UCSD-AML1 (cell line): ENCODE results near the gene ABCF1.

Experiments
- DNase-seq: peaks from one replicate; lab custom pipeline; 2025; ENCODE audit not compliant: unreplicated experiment; lab: John Stamatoyannopoulos, UW

Gene ABCF1

DNA sequence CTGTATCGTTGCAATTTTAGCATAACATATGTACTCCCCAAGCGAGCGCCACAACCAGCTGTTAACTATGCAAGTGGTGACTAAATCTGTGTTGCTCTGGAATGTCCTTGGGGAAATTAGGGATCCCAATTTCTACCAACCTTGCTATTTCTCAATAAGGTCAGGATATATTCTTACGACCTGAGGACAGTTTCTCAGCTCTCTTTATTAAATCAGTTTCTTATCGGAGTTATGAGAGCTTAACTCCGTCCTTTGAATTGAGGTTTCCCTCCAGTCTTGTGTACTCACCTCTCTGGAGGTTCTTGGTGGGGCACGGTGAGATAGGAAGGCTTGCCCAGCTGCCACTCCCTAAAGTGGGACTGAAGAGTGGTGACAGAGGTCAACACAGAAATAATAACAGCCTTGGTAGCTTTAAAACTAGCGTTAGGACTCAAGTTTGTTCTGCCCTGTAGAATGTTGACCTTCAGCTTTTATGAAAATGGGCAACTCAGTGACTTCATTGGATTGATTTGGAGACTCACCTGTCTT lies 47.1 kb downstream of the ABCF1 start:
- no peak for DNase-seq

DNA sequence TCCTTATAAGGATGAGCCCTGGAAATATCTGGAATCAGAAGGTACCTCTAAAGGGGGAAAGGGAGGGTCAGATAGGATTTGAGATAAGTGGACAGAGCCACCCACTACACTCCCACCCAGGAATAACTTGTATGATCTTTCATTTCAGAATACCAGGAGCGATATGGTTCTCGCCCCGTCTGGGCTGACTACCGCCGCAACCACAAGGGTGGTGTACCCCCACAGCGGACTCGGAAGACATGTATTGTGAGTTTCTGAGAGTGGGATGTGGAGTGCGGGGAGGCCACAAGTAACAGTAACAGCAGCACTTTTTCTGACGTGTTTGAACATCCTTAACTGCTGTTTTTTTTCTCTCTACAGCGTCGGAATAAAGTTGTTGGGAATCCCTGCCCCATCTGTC lies 48.3 kb downstream of the ABCF1 start:
- DNase-seq, result no peak

DNA sequence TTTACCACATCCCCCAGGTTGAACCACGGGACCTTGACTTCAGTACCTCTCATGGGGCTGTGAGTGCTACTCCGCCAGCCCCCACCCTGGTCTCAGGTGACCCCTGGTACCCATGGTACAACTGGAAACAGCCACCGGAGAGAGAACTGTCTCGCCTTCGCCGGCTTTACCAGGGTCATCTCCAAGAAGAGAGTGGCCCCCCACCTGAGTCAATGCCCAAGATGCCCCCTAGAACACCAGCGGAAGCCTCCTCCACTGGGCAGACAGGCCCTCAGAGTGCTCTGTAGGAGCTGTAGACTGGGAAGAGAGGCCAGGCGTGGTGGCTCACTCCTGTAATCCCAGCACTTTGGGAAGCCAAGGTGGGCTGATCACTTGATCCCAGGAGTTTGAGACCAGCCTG lies 54.3 kb downstream of the ABCF1 start:
- no peak for DNase-seq

DNA sequence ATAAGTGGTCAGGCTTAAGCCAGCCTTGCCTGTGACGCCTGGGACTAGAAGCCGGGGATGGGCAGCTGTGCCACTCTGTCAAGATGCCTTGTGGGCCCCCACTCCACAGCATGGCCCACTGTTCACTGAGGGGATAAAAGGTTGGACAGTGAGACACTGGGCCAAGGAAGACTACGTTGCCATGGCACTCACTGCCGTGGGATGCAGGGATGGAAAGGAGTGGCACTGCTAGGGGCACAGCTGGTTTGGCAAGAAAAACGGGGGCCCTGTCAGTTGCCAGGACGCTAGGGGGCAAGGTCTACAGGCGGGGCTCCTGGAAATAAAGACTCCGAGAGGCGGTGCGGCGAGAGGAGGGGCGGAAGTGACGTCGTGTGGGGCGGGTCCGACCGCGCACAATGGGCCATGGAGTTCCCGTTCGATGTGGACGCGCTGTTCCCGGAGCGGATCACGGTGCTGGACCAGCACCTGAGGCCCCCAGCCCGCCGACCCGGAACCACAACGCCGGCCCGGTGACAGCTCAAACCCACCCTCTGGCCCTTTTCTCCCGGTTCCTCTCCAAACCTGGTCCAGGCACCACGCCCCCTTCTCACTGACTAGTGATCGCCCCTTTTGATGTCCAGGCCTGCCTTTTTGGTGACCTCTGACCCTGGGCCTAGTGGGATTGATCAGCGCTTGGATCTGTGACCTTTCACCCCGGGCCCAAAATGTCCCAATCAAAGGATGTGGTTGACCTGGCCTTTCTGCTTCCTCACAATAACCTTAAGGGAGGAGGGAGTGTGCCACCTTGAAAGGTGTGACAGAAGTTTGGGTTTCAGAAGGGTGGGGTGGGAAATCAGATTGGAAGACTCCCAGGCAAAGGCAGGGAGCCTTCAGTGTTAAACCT lies 55.5 kb downstream of the ABCF1 start, which contains the start of gene ATAT1:
Gene ATAT1, plus strand, starts transcription at position 391 of the 883 bp plus-strand sequence.
- peak; percentile 85 for DNase-seq

DNA sequence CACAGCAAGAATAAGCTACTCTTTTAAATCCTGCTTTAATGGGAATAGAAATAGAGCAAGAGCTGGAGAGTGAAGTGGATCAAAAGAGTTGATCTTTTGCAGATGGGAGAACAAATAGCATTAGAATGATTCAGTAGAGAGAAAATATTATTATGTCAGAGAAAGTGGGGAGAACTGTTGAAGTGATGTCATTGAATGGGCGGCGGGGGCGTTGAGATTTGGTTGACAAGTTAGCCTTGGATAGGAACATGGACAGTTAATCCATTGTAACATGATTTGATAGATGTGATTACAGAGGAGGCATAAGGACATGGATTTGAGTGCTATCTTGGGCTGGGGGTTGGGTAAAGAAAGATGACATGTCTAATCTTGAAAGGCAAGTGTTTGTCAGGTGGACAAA lies 64.6 kb downstream of the ABCF1 start:
- no peak for DNase-seq

DNA sequence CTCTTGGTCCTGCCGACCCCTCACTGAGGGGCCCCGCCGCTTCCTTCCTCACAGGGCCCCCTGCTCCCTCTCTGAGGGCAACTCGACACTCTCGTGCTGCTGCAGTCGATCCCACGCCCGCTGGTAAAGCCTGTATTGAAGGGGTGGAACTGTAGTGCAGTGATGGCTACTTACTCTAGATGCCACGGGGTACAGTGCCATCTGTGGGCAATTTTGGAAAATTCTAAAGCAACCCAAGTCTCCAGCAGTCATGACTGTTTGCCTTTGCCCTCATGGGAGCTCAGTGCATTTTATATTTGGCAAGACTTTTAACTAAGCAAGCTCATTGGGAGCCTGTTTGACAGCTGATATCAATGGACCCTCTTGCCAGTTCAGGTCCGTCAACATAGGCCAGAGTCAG lies 69.2 kb downstream of the ABCF1 start:
- no peak for DNase-seq

DNA sequence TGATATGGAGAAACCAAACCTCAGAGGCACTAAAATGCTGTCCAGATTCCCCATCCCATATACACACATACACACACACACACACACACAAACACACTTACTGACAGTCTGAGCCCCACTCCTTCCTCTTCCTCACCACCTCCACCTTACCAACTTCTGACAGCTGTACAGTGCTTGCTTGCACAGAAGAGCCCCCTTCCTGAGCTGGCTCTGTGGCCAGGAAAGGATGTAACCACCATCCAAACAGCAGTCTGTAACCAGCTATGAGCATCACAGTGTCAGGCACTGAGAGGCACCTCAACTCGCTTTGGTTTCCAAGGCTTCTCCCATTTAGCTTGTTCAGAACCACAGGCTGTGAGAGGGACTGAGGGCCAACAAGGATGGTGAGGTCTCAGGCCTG lies 69.8 kb downstream of the ABCF1 start:
- peak; percentile 39 for DNase-seq
